ENCODE results near the gene RFT1.

DNA sequence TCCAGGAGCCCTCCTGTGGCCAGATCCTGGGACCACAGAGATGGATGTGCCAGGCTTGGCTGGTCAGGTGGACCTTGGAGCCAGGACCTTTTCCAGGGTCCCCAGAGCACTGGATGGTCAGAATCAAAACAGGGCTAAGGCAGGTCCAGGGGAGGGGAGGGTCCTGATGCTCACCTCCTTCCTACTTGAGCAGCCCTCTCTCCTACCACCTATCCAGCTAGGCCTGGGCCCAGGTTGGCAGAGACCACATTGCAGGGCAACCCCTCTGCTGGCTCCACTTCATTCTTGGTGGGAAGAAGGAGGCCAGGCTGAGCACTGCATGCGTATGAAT lies 55.9 kb downstream of the RFT1 start:
- TF ChIP-seq, protein P1, sequence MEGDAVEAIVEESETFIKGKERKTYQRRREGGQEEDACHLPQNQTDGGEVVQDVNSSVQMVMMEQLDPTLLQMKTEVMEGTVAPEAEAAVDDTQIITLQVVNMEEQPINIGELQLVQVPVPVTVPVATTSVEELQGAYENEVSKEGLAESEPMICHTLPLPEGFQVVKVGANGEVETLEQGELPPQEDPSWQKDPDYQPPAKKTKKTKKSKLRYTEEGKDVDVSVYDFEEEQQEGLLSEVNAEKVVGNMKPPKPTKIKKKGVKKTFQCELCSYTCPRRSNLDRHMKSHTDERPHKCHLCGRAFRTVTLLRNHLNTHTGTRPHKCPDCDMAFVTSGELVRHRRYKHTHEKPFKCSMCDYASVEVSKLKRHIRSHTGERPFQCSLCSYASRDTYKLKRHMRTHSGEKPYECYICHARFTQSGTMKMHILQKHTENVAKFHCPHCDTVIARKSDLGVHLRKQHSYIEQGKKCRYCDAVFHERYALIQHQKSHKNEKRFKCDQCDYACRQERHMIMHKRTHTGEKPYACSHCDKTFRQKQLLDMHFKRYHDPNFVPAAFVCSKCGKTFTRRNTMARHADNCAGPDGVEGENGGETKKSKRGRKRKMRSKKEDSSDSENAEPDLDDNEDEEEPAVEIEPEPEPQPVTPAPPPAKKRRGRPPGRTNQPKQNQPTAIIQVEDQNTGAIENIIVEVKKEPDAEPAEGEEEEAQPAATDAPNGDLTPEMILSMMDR (IDR thresholded peaks at IDR 0.05; ENCODE audit: insufficient read depth, low read length, poor library complexity, severe bottlenecking), result no peak
- no peak for TF ChIP-seq EZH2phosphoT487 (conservative IDR thresholded peaks at IDR 0.05; ENCODE audit: low read length)
